Liver (tissue), 9 donors: ENCODE data around the gene HECTD1. TPM values are rescaled to one million over a fixed set of nuclear protein-coding genes. Genes with fewer than 3 reads are reported as not detected.

Experiments used
- DNase-seq: peaks from one replicate; pipeline ENCODE4 v3.0.0-alpha.2; 2017; ENCODE audit warnings: low spot score
- H3K27ac ChIP-seq, 2 donors: one replicate each; pipeline ENCODE4 v1.7.0; 2013; ENCODE audit warnings: inconsistent platforms in 2 of 2, low read length in 2 of 2, control low read depth in 1 of 2, low read depth in 1 of 2, mild to moderate bottlenecking in 1 of 2
- H3K27me3 ChIP-seq, 4 donors: one replicate each; pipeline versions ENCODE4 v1.6.1 to v1.7.0; 2013; ENCODE audit warnings: low read length in 3 of 4, inconsistent platforms in 1 of 4, mild to moderate bottlenecking in 1 of 4, moderate library complexity in 1 of 4; ENCODE audit not compliant: control insufficient read depth in 4 of 4, insufficient read depth in 4 of 4
- H3K36me3 ChIP-seq, 4 donors: one replicate each; pipeline versions ENCODE4 v1.6.1 to v1.7.0; 2013; ENCODE audit warnings: low read length in 3 of 4, mild to moderate bottlenecking in 3 of 4, low read depth in 1 of 4, moderate library complexity in 1 of 4; ENCODE audit not compliant: control insufficient read depth in 4 of 4, insufficient read depth in 3 of 4
- H3K4me1 ChIP-seq, 4 donors: one replicate each; pipeline versions ENCODE4 v1.6.1 to v1.7.0; 2013; ENCODE audit warnings: low read length in 3 of 4, mild to moderate bottlenecking in 3 of 4, moderate library complexity in 1 of 4; ENCODE audit not compliant: control insufficient read depth in 4 of 4, insufficient read depth in 4 of 4
- H3K4me3 ChIP-seq, 3 donors: one replicate each; pipeline versions ENCODE4 v1.6.1 to v1.7.0; 2013; ENCODE audit warnings: low read length in 3 of 3, control low read depth in 1 of 3, low read depth in 1 of 3, mild to moderate bottlenecking in 1 of 3
- H3K9ac ChIP-seq, 2 donors: one replicate each; pipeline ENCODE4 v1.7.0; 2013; ENCODE audit warnings: low read length in 2 of 2, mild to moderate bottlenecking in 2 of 2, moderate library complexity in 2 of 2, control low read depth in 1 of 2, low read depth in 1 of 2
- H3K9me3 ChIP-seq, 4 donors: one replicate each; pipeline versions ENCODE4 v1.6.1 to v1.7.0; 2013; ENCODE audit warnings: low read length in 3 of 4; ENCODE audit not compliant: control insufficient read depth in 4 of 4
- ATF3 ChIP-seq: IDR thresholded peaks from 2 replicates; pipeline ENCODE4 v1.6.1; 2016; ENCODE audit warnings: antibody characterized with exemption
- EGR1 ChIP-seq, 2 donors: IDR thresholded peaks; 2 replicates each; pipeline ENCODE4 v1.6.1; 2016 to 2018; ENCODE audit warnings: antibody characterized with exemption in 2 of 2, low read depth in 2 of 2
- FOXA1 ChIP-seq: IDR thresholded peaks from 2 replicates; pipeline ENCODE4 v1.6.1; 2016; ENCODE audit warnings: antibody characterized with exemption
- FOXA2 ChIP-seq: IDR thresholded peaks from 2 replicates; pipeline ENCODE4 v1.6.1; 2016; ENCODE audit warnings: antibody characterized with exemption
- GABPA ChIP-seq, 2 donors: IDR thresholded peaks in 1 of 2; conservative IDR thresholded peaks in 1 of 2; 2 replicates each; pipeline ENCODE4 v1.6.1; 2016; ENCODE audit warnings: antibody characterized with exemption in 2 of 2, mild to moderate bottlenecking in 1 of 2, moderate library complexity in 1 of 2
- HNF4A ChIP-seq, 2 donors: conservative IDR thresholded peaks; 2 replicates each; pipeline ENCODE4 v1.6.1; 2016; ENCODE audit warnings: antibody characterized with exemption in 2 of 2, mild to moderate bottlenecking in 2 of 2
- HNF4G ChIP-seq: IDR thresholded peaks from 2 replicates; pipeline ENCODE4 v1.6.1; 2016; ENCODE audit warnings: antibody characterized with exemption
- JUND ChIP-seq, 2 donors: IDR thresholded peaks; 2 replicates each; pipeline ENCODE4 v1.6.1; 2016; ENCODE audit warnings: antibody characterized with exemption in 2 of 2
- NR2F2 ChIP-seq: IDR thresholded peaks from 2 replicates; pipeline ENCODE4 v1.6.1; 2016; ENCODE audit warnings: antibody characterized with exemption
- RAD21 ChIP-seq, 2 donors: IDR thresholded peaks; 2 replicates each; pipeline ENCODE4 v1.6.1; 2016; ENCODE audit warnings: antibody characterized with exemption in 2 of 2, mild to moderate bottlenecking in 2 of 2
- RXRA ChIP-seq, 2 donors: IDR thresholded peaks; 2 replicates each; pipeline ENCODE4 v1.6.1; 2017 to 2018; ENCODE audit warnings: antibody characterized with exemption in 2 of 2, mild to moderate bottlenecking in 1 of 2
- SP1 ChIP-seq: IDR thresholded peaks from 2 replicates; pipeline ENCODE4 v1.6.1; 2018; ENCODE audit warnings: antibody characterized with exemption, mild to moderate bottlenecking
- TAF1 ChIP-seq: conservative IDR thresholded peaks from 2 replicates; pipeline ENCODE4 v1.6.1; 2016; ENCODE audit warnings: antibody characterized with exemption, mild to moderate bottlenecking
- YY1 ChIP-seq: IDR thresholded peaks from 2 replicates; pipeline ENCODE4 v1.6.1; 2016; ENCODE audit warnings: antibody characterized with exemption, mild to moderate bottlenecking
- WGBS: extraction: QIAGEN DNeasy Blood & Tissue Kit; methylation state at CpG from one replicate; pipeline ENCODE4 v1.1.7; 2013; 5-methylcytosine and 5-hydroxymethylcytosine counted together
- polyA plus RNA-seq, 2 donors: library from polyadenylated mRNA; stranded (reverse) in 1 of 2; unstranded in 1 of 2; fragments of 200-250 nt in 1 of 2; fragments of >200 nt in 1 of 2; fragmentation: Nextera tagmentation in 1 of 2; extraction: Ambion mirVana in 1 of 2; gene quantifications; one replicate each; pipeline versions ENCODE4 v1.2.1 to v1.2.3, GENCODE V29; 2013 to 2015
- total RNA-seq, 2 donors: library from RNA; depleted of rRNA; stranded (reverse); fragments of >200 nt; gene quantifications; one replicate each; pipeline ENCODE4 v1.2.3, GENCODE V29; 2014
- TF ChIP-seq, protein P1 (sequence below): fragments of 150-350 bp; IDR thresholded peaks from 2 replicates; pipeline ENCODE4 v1.5.1; 2017; ENCODE audit warnings: improper control_type of control experiment, low read depth, low read length; ENCODE audit not compliant: missing input control
- TF ChIP-seq, protein P2 (sequence below): IDR thresholded peaks from 2 replicates; pipeline ENCODE4 v1.6.1; 2016; ENCODE audit warnings: antibody characterized with exemption
- TF ChIP-seq, protein P3 (sequence below): IDR thresholded peaks from 2 replicates; pipeline ENCODE4 v1.6.1; 2016; ENCODE audit warnings: antibody characterized with exemption
- donor health status: healthy.
- donor health status: healthy.
- donor health status: healthy.
- donor health status: healthy.
- donor health status: healthy.

Gene HECTD1
- total and polyA plus RNA-seq, 4 donors: 46.8 to 256 (median 118) TPM

DNA sequence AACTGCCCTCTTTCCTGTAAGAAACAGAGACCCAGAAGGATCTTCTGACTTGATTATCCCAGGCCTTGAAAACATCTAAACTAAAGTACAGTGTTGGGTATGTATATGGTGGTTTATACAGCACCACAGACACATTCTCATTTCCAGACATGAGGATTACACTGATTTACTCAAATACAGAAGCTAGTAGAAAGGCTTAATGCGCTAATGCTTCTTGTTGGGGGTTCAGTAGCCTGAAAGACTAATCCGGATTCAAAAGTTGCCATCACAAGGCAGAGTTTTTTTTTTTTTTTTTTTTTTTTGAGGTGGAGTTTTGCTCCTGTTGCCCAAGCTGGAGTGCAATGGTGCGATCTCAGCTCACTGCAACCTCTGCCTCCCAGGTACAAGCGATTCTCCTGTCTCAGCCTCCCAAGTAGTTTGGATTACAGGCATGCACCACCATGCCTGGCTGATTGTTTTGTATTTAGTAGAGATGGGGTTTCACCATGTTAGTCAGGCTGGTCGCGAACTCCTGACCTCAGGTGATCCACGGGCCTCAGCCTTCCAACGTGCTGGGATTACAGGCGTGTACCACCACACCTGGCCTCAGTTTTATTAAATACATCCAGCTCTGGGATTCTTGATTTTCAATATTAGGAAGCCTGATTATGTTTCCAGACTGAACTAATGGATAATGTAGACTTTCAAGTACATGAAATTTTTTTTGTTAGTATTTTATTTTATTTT lies 46.3 kb upstream of the HECTD1 start:
- DNase-seq: no peak
- Histone ChIP-seq H3K27me3 (no peaks in the 10 kb centered on the region), H3K4me1 (peaks cover 4 to 14% (median 7%) of the 10 kb centered on the region in 4 donors), H3K27ac (no peak overlapping the region), H3K4me3 (no peak overlapping the region), H3K9ac (no peak overlapping the region), H3K36me3 (no peaks in the 10 kb centered on the region), H3K9me3 (no peaks in the 10 kb centered on the region)
- no peak for TF ChIP-seq GABPA (IDR thresholded peaks at IDR 0.05 in 1 of 2, conservative IDR thresholded peaks at IDR 0.05 in 1 of 2)
- TF ChIP-seq RXRA (IDR thresholded peaks at IDR 0.05): no peak
- TF ChIP-seq RAD21 (IDR thresholded peaks at IDR 0.05): no peak
- TF ChIP-seq, protein P1, sequence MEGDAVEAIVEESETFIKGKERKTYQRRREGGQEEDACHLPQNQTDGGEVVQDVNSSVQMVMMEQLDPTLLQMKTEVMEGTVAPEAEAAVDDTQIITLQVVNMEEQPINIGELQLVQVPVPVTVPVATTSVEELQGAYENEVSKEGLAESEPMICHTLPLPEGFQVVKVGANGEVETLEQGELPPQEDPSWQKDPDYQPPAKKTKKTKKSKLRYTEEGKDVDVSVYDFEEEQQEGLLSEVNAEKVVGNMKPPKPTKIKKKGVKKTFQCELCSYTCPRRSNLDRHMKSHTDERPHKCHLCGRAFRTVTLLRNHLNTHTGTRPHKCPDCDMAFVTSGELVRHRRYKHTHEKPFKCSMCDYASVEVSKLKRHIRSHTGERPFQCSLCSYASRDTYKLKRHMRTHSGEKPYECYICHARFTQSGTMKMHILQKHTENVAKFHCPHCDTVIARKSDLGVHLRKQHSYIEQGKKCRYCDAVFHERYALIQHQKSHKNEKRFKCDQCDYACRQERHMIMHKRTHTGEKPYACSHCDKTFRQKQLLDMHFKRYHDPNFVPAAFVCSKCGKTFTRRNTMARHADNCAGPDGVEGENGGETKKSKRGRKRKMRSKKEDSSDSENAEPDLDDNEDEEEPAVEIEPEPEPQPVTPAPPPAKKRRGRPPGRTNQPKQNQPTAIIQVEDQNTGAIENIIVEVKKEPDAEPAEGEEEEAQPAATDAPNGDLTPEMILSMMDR: no peak
- no peak for TF ChIP-seq SP1
- TF ChIP-seq EGR1 (IDR thresholded peaks at IDR 0.05; ENCODE audit: low read depth in 2 of 2): no peak
- no peak for TF ChIP-seq HNF4G
- TF ChIP-seq, protein P2, sequence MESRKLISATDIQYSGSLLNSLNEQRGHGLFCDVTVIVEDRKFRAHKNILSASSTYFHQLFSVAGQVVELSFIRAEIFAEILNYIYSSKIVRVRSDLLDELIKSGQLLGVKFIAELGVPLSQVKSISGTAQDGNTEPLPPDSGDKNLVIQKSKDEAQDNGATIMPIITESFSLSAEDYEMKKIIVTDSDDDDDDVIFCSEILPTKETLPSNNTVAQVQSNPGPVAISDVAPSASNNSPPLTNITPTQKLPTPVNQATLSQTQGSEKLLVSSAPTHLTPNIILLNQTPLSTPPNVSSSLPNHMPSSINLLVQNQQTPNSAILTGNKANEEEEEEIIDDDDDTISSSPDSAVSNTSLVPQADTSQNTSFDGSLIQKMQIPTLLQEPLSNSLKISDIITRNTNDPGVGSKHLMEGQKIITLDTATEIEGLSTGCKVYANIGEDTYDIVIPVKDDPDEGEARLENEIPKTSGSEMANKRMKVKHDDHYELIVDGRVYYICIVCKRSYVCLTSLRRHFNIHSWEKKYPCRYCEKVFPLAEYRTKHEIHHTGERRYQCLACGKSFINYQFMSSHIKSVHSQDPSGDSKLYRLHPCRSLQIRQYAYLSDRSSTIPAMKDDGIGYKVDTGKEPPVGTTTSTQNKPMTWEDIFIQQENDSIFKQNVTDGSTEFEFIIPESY: no peak
- no peak for TF ChIP-seq TAF1
- no peak for TF ChIP-seq FOXA1
- TF ChIP-seq HNF4A (conservative IDR thresholded peaks at IDR 0.05): no peak
- TF ChIP-seq ATF3: no peak
- TF ChIP-seq FOXA2: no peak
- TF ChIP-seq, protein P3, sequence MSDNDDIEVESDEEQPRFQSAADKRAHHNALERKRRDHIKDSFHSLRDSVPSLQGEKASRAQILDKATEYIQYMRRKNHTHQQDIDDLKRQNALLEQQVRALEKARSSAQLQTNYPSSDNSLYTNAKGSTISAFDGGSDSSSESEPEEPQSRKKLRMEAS: no peak
- TF ChIP-seq YY1: no peak
- TF ChIP-seq JUND (IDR thresholded peaks at IDR 0.05): no peak
- no peak for TF ChIP-seq NR2F2
- WGBS: 88% methylated on average over 9 of the region's 9 CpGs

- WGBS: 92% methylated on average over 1 of the region's 1 CpG
- Histone ChIP-seq H3K27ac (no peak overlapping the region), H3K4me1 (peaks cover 3 to 9% (median 7%) of the 10 kb centered on the region in 4 donors), H3K36me3 (no peaks in the 10 kb centered on the region), H3K4me3 (no peak overlapping the region), H3K9ac (no peak overlapping the region), H3K27me3 (no peaks in the 10 kb centered on the region), H3K9me3 (no peaks in the 10 kb centered on the region)
- DNase-seq: no peak
- TF ChIP-seq YY1 (no peak), EGR1 (IDR thresholded peaks at IDR 0.05; ENCODE audit: low read depth in 2 of 2) (no peak), HNF4G (no peak), ATF3 (no peak)
Observed at GRCh38 chr14:31252865-31253264, 45.3 kb upstream of the HECTD1 start.
